Neural progenitor cell (in vitro differentiated cells): ENCODE results near the gene PACSIN3. TPM values are rescaled to one million over a fixed set of nuclear protein-coding genes. Genes with fewer than 3 reads are reported as not detected.
A peak's percentile ranks its signal among the peaks of the same experiment; 100 is the strongest.

Experiments
- DNase-seq: peaks from one replicate; pipeline ENCODE4 v3.0.0-alpha.2; 2016; ENCODE audit warnings: low spot score
- H2AFZ ChIP-seq: fragments of 200-600 bp; sonication (generic); replicated peaks from 2 replicates; pipeline ENCODE4 v1.6.1; 2016; ENCODE audit warnings: antibody characterized with exemption
- H3F3A ChIP-seq: fragments of 200-600 bp; sonication (generic); 2 replicates; pipeline ENCODE4 v1.6.1; 2016; ENCODE audit warnings: antibody characterized with exemption, low read depth
- H3K27ac ChIP-seq: fragments of 200-600 bp; sonication (generic); 2 replicates; pipeline ENCODE4 v1.5.1; 2016; ENCODE audit warnings: mild to moderate bottlenecking
- H3K27me3 ChIP-seq: fragments of 200-600 bp; sonication (generic); 2 replicates; pipeline ENCODE4 v1.6.1; 2016; ENCODE audit warnings: mild to moderate bottlenecking, moderate library complexity
- H3K36me3 ChIP-seq: fragments of 200-600 bp; sonication (generic); 2 replicates; pipeline ENCODE4 v1.5.1; 2016
- H3K4me1 ChIP-seq: fragments of 200-600 bp; sonication (generic); 2 replicates; pipeline ENCODE4 v1.6.1; 2016; ENCODE audit warnings: mixed run types
- H3K4me2 ChIP-seq: fragments of 200-600 bp; sonication (generic); 2 replicates; pipeline ENCODE4 v1.6.1; 2016
- H3K4me3 ChIP-seq: fragments of 200-600 bp; sonication (generic); 2 replicates; pipeline ENCODE4 v1.5.1; 2016
- H3K79me2 ChIP-seq: fragments of 200-600 bp; sonication (generic); 2 replicates; pipeline ENCODE4 v1.6.1; 2016; ENCODE audit warnings: low read depth
- H3K9ac ChIP-seq: fragments of 200-600 bp; sonication (generic); 2 replicates; pipeline ENCODE4 v1.6.1; 2016
- H3K9me3 ChIP-seq: fragments of 200-600 bp; sonication (generic); 2 replicates; pipeline ENCODE4 v1.5.1; 2016; ENCODE audit warnings: low read depth
- H4K20me1 ChIP-seq: fragments of 200-600 bp; sonication (generic); 2 replicates; pipeline ENCODE4 v1.6.1; 2016; ENCODE audit warnings: low read depth
- H3K27ac Mint-ChIP-seq: 3 replicates; pipeline ENCODE4 v1.8.0; 2021; ENCODE audit warnings: mixed read lengths
- H3K27me3 Mint-ChIP-seq: 2 replicates; pipeline ENCODE4 v1.8.0; 2022; ENCODE audit warnings: low read depth, mild to moderate bottlenecking, inconsistent platforms, moderate library complexity, mixed read lengths; ENCODE audit not compliant: insufficient read depth
- H3K36me3 Mint-ChIP-seq: 3 replicates; pipeline ENCODE4 v1.8.0; 2021; ENCODE audit warnings: mixed read lengths
- H3K4me1 Mint-ChIP-seq: 3 replicates; pipeline ENCODE4 v1.8.0; 2021; ENCODE audit warnings: mixed read lengths
- H3K4me3 Mint-ChIP-seq: 3 replicates; pipeline ENCODE4 v1.8.0; 2021; ENCODE audit warnings: mild to moderate bottlenecking, moderate library complexity, mixed read lengths
- H3K9me3 Mint-ChIP-seq: 3 replicates; pipeline ENCODE4 v1.8.0; 2020; ENCODE audit warnings: mixed read lengths
- CTCF ChIP-seq: fragments of 200-600 bp; sonication (generic); IDR thresholded peaks from 2 replicates; pipeline ENCODE4 v1.5.1; 2017; ENCODE audit warnings: antibody characterized with exemption, mild to moderate bottlenecking
- EZH2 ChIP-seq: fragments of 200-600 bp; sonication (generic); IDR thresholded peaks from 2 replicates; pipeline ENCODE4 v1.6.1; 2017; ENCODE audit warnings: antibody characterized with exemption, mild to moderate bottlenecking, moderate library complexity
- EZH2phosphoT487 ChIP-seq: fragments of 200-600 bp; sonication (generic); IDR thresholded peaks from 2 replicates; pipeline ENCODE4 v1.6.1; 2017; ENCODE audit warnings: antibody characterized with exemption
- total RNA-seq: library from RNA; depleted of rRNA; stranded (reverse); fragments of >200 nt; gene quantifications from 2 replicates; pipeline ENCODE4 v1.2.3, GENCODE V29; 2015; ENCODE audit warnings: low replicate concordance

PACSIN3 gene
- total RNA-seq, 1 donor from 2014 or later, result 7.1 TPM

- Histone ChIP-seq H3F3A (peaks cover 12% of the 10 kb centered on the region), H3K4me3 (peak overlapping the region; percentile 87), H3K9me3 (no peaks in the 10 kb centered on the region), H3K4me2 (peak overlapping the region; percentile 76), H2AFZ (peak overlapping the region; percentile 77), H3K27ac (peak overlapping the region; percentile 89), H3K9ac (peak overlapping the region; percentile 28), H3K36me3 (no peaks in the 10 kb centered on the region), H4K20me1 (peaks cover 29% of the 10 kb centered on the region), H3K79me2 (peaks cover 41% of the 10 kb centered on the region), H3K4me1 (peaks cover 10% of the 10 kb centered on the region), H3K27me3 (no peaks in the 10 kb centered on the region)
- Mint-ChIP-seq H3K4me1 (peaks cover 19% of the 10 kb centered on the region), H3K27ac (peak overlapping the region; percentile 99), H3K36me3 (peaks cover 8% of the 10 kb centered on the region), H3K27me3 (no peaks in the 10 kb centered on the region), H3K4me3 (peak overlapping the region; percentile 97), H3K9me3 (no peaks in the 10 kb centered on the region)
- DNase-seq, result peak; percentile 85
- peak; percentile 60 for TF ChIP-seq CTCF
- TF ChIP-seq EZH2, result peak; percentile 22
- no peak for TF ChIP-seq EZH2phosphoT487
Observed at GRCh38 chr11:47177229-47177845, 8.9 kb downstream of the PACSIN3 start.

GRCh38 chr11:47176328-47177228 is 9.7 kb downstream of the PACSIN3 start, which contains the start of gene ARFGAP2:
Gene ARFGAP2 (minus strand): TSS chr11:47176879. CDS start chr11:47176853, 26 bp downstream.
- Histone ChIP-seq H3K9me3 (no peaks in the 10 kb centered on the region), H3K79me2 (peaks cover 49% of the 10 kb centered on the region), H3F3A (peaks cover 12% of the 10 kb centered on the region), H3K4me1 (peaks cover 10% of the 10 kb centered on the region), H2AFZ (peak within 1 kb of the TSS; percentile 77), H3K27ac (peak within 1 kb of the TSS; percentile 89), H3K27me3 (no peaks in the 10 kb centered on the region), H3K9ac (peak within 1 kb of the TSS; percentile 99), H3K4me3 (peak within 1 kb of the TSS; percentile 87), H3K36me3 (no peaks in the 10 kb centered on the region), H4K20me1 (peaks cover 36% of the 10 kb centered on the region), H3K4me2 (peak within 1 kb of the TSS; percentile 98)
- Mint-ChIP-seq H3K4me3 (peak within 1 kb of the TSS; percentile 97), H3K9me3 (no peaks in the 10 kb centered on the region), H3K27me3 (no peaks in the 10 kb centered on the region), H3K36me3 (peaks cover 12% of the 10 kb centered on the region), H3K4me1 (peaks cover 19% of the 10 kb centered on the region), H3K27ac (peak within 1 kb of the TSS; percentile 99)
- TF ChIP-seq EZH2 (no peak), CTCF (no peak), EZH2phosphoT487 (no peak)
- DNase-seq, result peak; percentile 99

- Histone ChIP-seq H3K36me3 (no peaks in the 10 kb centered on the region), H3K4me1 (peaks cover 10% of the 10 kb centered on the region), H3K4me2 (peak overlapping the region; percentile 98), H3K27me3 (no peaks in the 10 kb centered on the region), H4K20me1 (peaks cover 38% of the 10 kb centered on the region), H3F3A (peaks cover 12% of the 10 kb centered on the region), H3K9ac (peak overlapping the region; percentile 99), H2AFZ (no peak overlapping the region), H3K9me3 (no peaks in the 10 kb centered on the region), H3K79me2 (peaks cover 49% of the 10 kb centered on the region), H3K27ac (no peak overlapping the region), H3K4me3 (peak overlapping the region; percentile 87)
- Mint-ChIP-seq H3K27ac (peak overlapping the region; percentile 86), H3K9me3 (no peaks in the 10 kb centered on the region), H3K36me3 (peaks cover 12% of the 10 kb centered on the region), H3K4me3 (peak overlapping the region; percentile 97), H3K4me1 (peaks cover 19% of the 10 kb centered on the region), H3K27me3 (no peaks in the 10 kb centered on the region)
- DNase-seq, result no peak
- TF ChIP-seq CTCF, result no peak
- no peak for TF ChIP-seq EZH2
- no peak for TF ChIP-seq EZH2phosphoT487
Observed at GRCh38 chr11:47175746-47176327, 10.4 kb downstream of the PACSIN3 start.
